Measurements from ENCODE around the gene BMS1. TPM values are rescaled to one million over a fixed set of nuclear protein-coding genes. Genes with fewer than 3 reads are reported as not detected.

The BMS1 gene
- polyA plus RNA-seq, 1 of the 3 experiments (the other 2 are of a cell fraction) = 4.9 TPM

- whole genome bisulfite sequencing (ENCODE audit: low lambda C conversion rate) = 18% methylated on average over 3 of the region's 3 CpGs
- CTCF ChIA-PET = interaction anchor here (1.0 to 1.5 kb wide), 2 partner anchors 9 to 10 kb away, joined by 4 to 5 read pairs; no protein-coding TSS in a partner anchor
These were observed 38.9 kb upstream of the BMS1 start for GRCh38 chr10:42743697-42744096.

More at GRCh38 chr10:42743697-42744096, 38.9 kb upstream of the BMS1 start:
- Histone ChIP-seq H4K20me1 (ENCODE audit: insufficient read depth) (no peaks in the 10 kb centered on the region), H3K27ac (ENCODE audit: low read depth in 2 of 2, low read length in 1 of 2) (no peak overlapping the region), H3F3A (replicated peaks; ENCODE audit: insufficient read depth) (peaks cover 3% of the 10 kb centered on the region), H3K9me2 (no peaks in the 10 kb centered on the region), H3K4me1 (ENCODE audit: control insufficient read depth in 1 of 2, insufficient read depth in 2 of 2, low read depth in 1 of 2, low read length in 1 of 2) (no peaks in the 10 kb centered on the region), H3K4me2 (no peak overlapping the region), H3K27me3 (ENCODE audit: insufficient read depth) (no peaks in the 10 kb centered on the region; the same call in 1 of the 2 replicates), H3K36me3 (replicated peaks in 1 of 2; ENCODE audit: control insufficient read depth in 1 of 2, insufficient read depth in 2 of 2, low read length in 1 of 2) (no peaks in the 10 kb centered on the region), H3K9ac (no peak overlapping the region), H3K9me3 (no peaks in the 10 kb centered on the region), H3K79me2 (ENCODE audit: insufficient read depth) (no peaks in the 10 kb centered on the region), H3K4me3 (ENCODE audit: low read depth in 2 of 2, low read length in 1 of 2) (no peak overlapping the region), H2AFZ (ENCODE audit: low read depth) (no peak overlapping the region)
- no peak for TF ChIP-seq PBX3 (IDR thresholded peaks at IDR 0.05)
- TF ChIP-seq MAX (IDR thresholded peaks at IDR 0.05; ENCODE audit: low read depth) = no peak
- no peak for TF ChIP-seq GATA2 (CRISPR knock-in tag; IDR thresholded peaks at IDR 0.05)
- TF ChIP-seq EP300 (IDR thresholded peaks at IDR 0.05; ENCODE audit: borderline replicate concordance in 1 of 2, low read depth in 1 of 2, low read length in 1 of 2) = no peak
- TF ChIP-seq NFIC (IDR thresholded peaks at IDR 0.05; ENCODE audit: borderline replicate concordance) = no peak
- TF ChIP-seq REST (IDR thresholded peaks at IDR 0.05; ENCODE audit: low read depth, low read length) = no peak
- TF ChIP-seq EZH2phosphoT487 (IDR thresholded peaks at IDR 0.05; ENCODE audit: borderline replicate concordance, low read depth) = no peak
- TF ChIP-seq MEF2A (IDR thresholded peaks at IDR 0.05; ENCODE audit: borderline replicate concordance, low read depth) = no peak
- no peak for TF ChIP-seq IRF3 (IDR thresholded peaks at IDR 0.05; ENCODE audit: low read depth, low read length)
- TF ChIP-seq MXI1 (IDR thresholded peaks at IDR 0.05; ENCODE audit: low read depth, low read length) = no peak
- no peak for TF ChIP-seq POLR2AphosphoS5 (IDR thresholded peaks at IDR 0.05; ENCODE audit: low read depth, low read length)
- TF ChIP-seq RAD21 (IDR thresholded peaks at IDR 0.05; ENCODE audit: low read length) = no peak
- no peak for TF ChIP-seq TEAD4 (IDR thresholded peaks at IDR 0.05; ENCODE audit: borderline replicate concordance, insufficient read depth)
- DNase-seq = no peak
- POLR2A ChIA-PET = no interaction called here
